B cell (primary cell): Measurements from ENCODE around the gene TMEM263. TPM values are rescaled to one million over a fixed set of nuclear protein-coding genes. Genes with fewer than 3 reads are reported as not detected.

Experiments
- ATAC-seq: fragments of 200-7000 bp; cut with Tn5 transposase; one replicate; pipeline ENCODE4 v1.10.0; 2021; ENCODE audit warnings: low read depth, mild to moderate bottlenecking, moderate number of reproducible peaks, moderate library complexity
- CTCF ChIA-PET: fragments of 350-600 bp; sonication (Branson Sonifier 250); formaldehyde crosslinking; loops from one replicate; lab custom pipeline; 2021; ENCODE audit warnings: antibody characterized with exemption, inconsistent platforms; lab: Charles Lee
- POLR2A ChIA-PET: fragments of 350-600 bp; sonication (Branson Sonifier 250); formaldehyde crosslinking; loops from one replicate; lab custom pipeline; 2021; ENCODE audit warnings: antibody characterized with exemption; lab: Charles Lee
- DNase-seq: peaks from one replicate; pipeline ENCODE4 v3.0.0; 2013
- H2AFZ ChIP-seq: 2 replicates; pipeline ENCODE4 v1.6.1; 2012; ENCODE audit warnings: mild to moderate bottlenecking, low read depth, low read length; ENCODE audit not compliant: insufficient read depth, poor library complexity, severe bottlenecking
- H3K27ac ChIP-seq, 2 donors: 1 replicate in 1 of 2; 2 replicates in 1 of 2; pipeline ENCODE4 v1.5.1; 2012 to 2013; ENCODE audit warnings: low read length in 2 of 2, mild to moderate bottlenecking in 2 of 2, moderate library complexity in 1 of 2
- H3K27me3 ChIP-seq, 4 experiments: fragments of 200-600 bp in 1 of 4; sonication (generic) in 1 of 4; replicated peaks in 1 of 4; 1 replicate in 2 of 4; 2 replicates in 2 of 4; pipeline versions ENCODE4 v1.6.1 to v1.7.0; 2013 to 2016; ENCODE audit warnings: low read length in 3 of 4, mild to moderate bottlenecking in 2 of 4, mixed read lengths in 1 of 4, moderate library complexity in 1 of 4; ENCODE audit not compliant: insufficient read depth in 4 of 4, control insufficient read depth in 3 of 4; ENCODE audit errors: control extremely low read depth in 1 of 4
- H3K36me3 ChIP-seq, 2 experiments: replicated peaks in 1 of 2; 1 replicate in 1 of 2; 2 replicates in 1 of 2; pipeline versions ENCODE4 v1.6.1 to v1.7.1; 2013; ENCODE audit warnings: low read length in 1 of 2; ENCODE audit not compliant: insufficient read depth in 2 of 2, control insufficient read depth in 1 of 2; ENCODE audit errors: control extremely low read depth in 1 of 2, extremely low read depth in 1 of 2
- H3K4me1 ChIP-seq, 2 donors: fragments of 200-600 bp in 1 of 2; sonication (generic) in 1 of 2; 1 replicate in 1 of 2; 2 replicates in 1 of 2; pipeline versions ENCODE4 v1.5.1 to v1.6.1; 2013 to 2017; ENCODE audit warnings: low read length in 2 of 2; ENCODE audit not compliant: control insufficient read depth in 2 of 2, insufficient read depth in 2 of 2
- H3K4me2 ChIP-seq: replicated peaks from 2 replicates; pipeline ENCODE3; 2012; ENCODE audit warnings: mild to moderate bottlenecking, low read depth, low read length; ENCODE audit not compliant: poor library complexity, severe bottlenecking
- H3K4me3 ChIP-seq, 5 experiments: fragments of 200-600 bp in 1 of 5; sonication (generic) in 1 of 5; 1 replicate in 3 of 5; 2 replicates in 2 of 5; pipeline versions ENCODE4 v1.5.1 to v1.7.0; 2011 to 2016; ENCODE audit warnings: low read length in 4 of 5, mild to moderate bottlenecking in 4 of 5, low read depth in 2 of 5, control low read depth in 1 of 5, moderate library complexity in 1 of 5; ENCODE audit not compliant: insufficient read depth in 1 of 5; ENCODE audit errors: control extremely low read depth in 1 of 5, extremely low read depth in 1 of 5
- H3K79me2 ChIP-seq: fragments of 200-600 bp; sonication (generic); one replicate; pipeline ENCODE4 v1.6.0; 2016; ENCODE audit warnings: low read length; ENCODE audit not compliant: control insufficient read depth, insufficient read depth
- H3K9ac ChIP-seq: fragments of 200-600 bp; sonication (generic); 2 replicates; pipeline ENCODE4 v1.6.1; 2017; ENCODE audit warnings: mild to moderate bottlenecking, low read length, moderate library complexity
- H3K9me3 ChIP-seq, 3 donors: one replicate each; pipeline versions ENCODE4 v1.6.1 to v1.7.1; 2013; ENCODE audit warnings: low read length in 2 of 3; ENCODE audit not compliant: control insufficient read depth in 2 of 3, insufficient read depth in 1 of 3; ENCODE audit errors: control extremely low read depth in 1 of 3
- H4K20me1 ChIP-seq: 2 replicates; pipeline ENCODE4 v1.6.0; 2012; ENCODE audit warnings: mild to moderate bottlenecking, low read length; ENCODE audit not compliant: insufficient read depth, control insufficient read depth, poor library complexity, severe bottlenecking
- H3K27ac Mint-ChIP-seq: one replicate; pipeline ENCODE4 v1.8.0; 2021; ENCODE audit warnings: mixed read lengths
- H3K27me3 Mint-ChIP-seq: one replicate; pipeline ENCODE4 v1.8.0; 2021; ENCODE audit warnings: mixed read lengths
- H3K4me1 Mint-ChIP-seq: one replicate; pipeline ENCODE4 v1.8.0; 2021; ENCODE audit warnings: mixed read lengths
- H3K4me3 Mint-ChIP-seq: one replicate; pipeline ENCODE4 v1.8.0; 2021; ENCODE audit warnings: mixed read lengths
- H3K9me3 Mint-ChIP-seq: one replicate; pipeline ENCODE4 v1.8.0; 2022; ENCODE audit warnings: mixed read lengths; ENCODE audit not compliant: insufficient read depth
- EZH2 ChIP-seq: IDR thresholded peaks from 2 replicates; pipeline ENCODE4 v1.6.1; 2012; ENCODE audit warnings: borderline replicate concordance, low read depth, mild to moderate bottlenecking, moderate library complexity, low read length; ENCODE audit not compliant: insufficient read depth, poor library complexity, severe bottlenecking
- WGBS: methylation state at CpG from one replicate; pipeline ENCODE4 v1.1.5; 2013; ENCODE audit warnings: missing lambda C conversion rate; ENCODE audit not compliant: insufficient coverage; 5-methylcytosine and 5-hydroxymethylcytosine counted together
- intact Hi-C: fragments of 100-400 bp; cut with micrococcal nuclease; formaldehyde crosslinking; loops from one replicate; pipeline ENCODE4 v1.10.0; 2022
- polyA plus RNA-seq: library from polyadenylated mRNA; depleted of rRNA; stranded (reverse); fragments of >200 nt; gene quantifications from 2 replicates; pipeline ENCODE4 v1.2.3, GENCODE V29; 2012
- total RNA-seq, 2 donors: library from RNA; stranded (reverse); fragments of 120-200 nt in 1 of 2; gene quantifications; 1 replicate in 1 of 2; 2 replicates in 1 of 2; pipeline versions ENCODE4 v1.2.3 to v1.2.4, GENCODE V29; 2013 to 2022
- TF ChIP-seq, protein P1 (sequence below): fragments of 200-600 bp; IDR thresholded peaks from one replicate; pipeline ENCODE4 v1.8.0; 2022; ENCODE audit warnings: antibody characterized with exemption, mild to moderate bottlenecking

Gene TMEM263
- total and polyA plus RNA-seq, 2 donors (not counting 1 experiment from before 2014, with no cell fraction given): 4.8 to 23.5 TPM

DNA sequence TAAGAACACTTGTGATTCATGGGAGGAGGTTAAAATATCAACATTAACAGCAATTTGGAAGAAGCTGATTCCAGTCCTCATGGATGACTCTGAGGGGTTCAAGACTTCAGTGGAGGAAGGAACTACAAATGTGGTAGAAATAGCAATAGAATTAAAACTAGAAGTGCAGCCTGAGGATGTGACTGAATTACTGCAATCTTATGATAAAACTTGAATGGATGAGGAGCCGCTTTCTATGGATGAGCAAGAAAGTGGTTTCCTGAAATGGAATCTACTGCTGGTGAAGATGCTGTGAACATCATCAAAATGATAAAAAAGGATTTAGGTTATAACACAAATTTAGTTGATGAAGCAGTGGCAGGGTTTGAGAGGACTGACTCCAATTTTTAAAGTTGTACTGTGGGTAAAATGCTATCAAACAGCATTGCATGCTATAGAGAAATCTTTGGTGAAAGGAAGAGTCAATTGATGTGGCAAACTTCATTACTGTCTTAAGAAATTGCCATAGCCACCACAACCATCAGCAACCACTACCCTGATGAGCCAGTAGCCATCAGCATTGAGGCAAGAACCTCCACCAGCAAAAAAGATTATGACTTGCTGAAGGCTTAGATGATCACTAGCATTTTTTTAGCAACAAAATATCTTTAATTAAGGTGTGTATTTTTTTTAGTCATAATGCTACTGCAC lies 57.2 kb downstream of the TMEM263 start:
- no peak for ATAC-seq
- no peaks in the 10 kb centered on the region for H3K9me3 Mint-ChIP-seq
- Histone ChIP-seq H3K79me2 (no peaks in the 10 kb centered on the region), H3K4me3 (no peak overlapping the region), H3K9ac (no peak overlapping the region), H3K27me3 (no peaks in the 10 kb centered on the region), H2AFZ (no peak overlapping the region), H3K4me2 (no peak overlapping the region), H4K20me1 (no peaks in the 10 kb centered on the region), H3K36me3 (no peaks in the 10 kb centered on the region), H3K27ac (no peak overlapping the region), H3K4me1 (no peaks in the 10 kb centered on the region), H3K9me3 (no peaks in the 10 kb centered on the region)
- no peak overlapping the region for H3K4me3 Mint-ChIP-seq
- no peak for DNase-seq
- ChIA-PET CTCF (no interaction called here), POLR2A (no interaction called here)
- no peak overlapping the region for H3K27ac Mint-ChIP-seq
- intact Hi-C loops: no loop called here
- H3K27me3 Mint-ChIP-seq: no peaks in the 10 kb centered on the region
- 100% methylated on average over 1 of the region's 1 CpG for WGBS
- no peaks in the 10 kb centered on the region for H3K4me1 Mint-ChIP-seq
- TF ChIP-seq EZH2: no peak
- TF ChIP-seq, protein P1, sequence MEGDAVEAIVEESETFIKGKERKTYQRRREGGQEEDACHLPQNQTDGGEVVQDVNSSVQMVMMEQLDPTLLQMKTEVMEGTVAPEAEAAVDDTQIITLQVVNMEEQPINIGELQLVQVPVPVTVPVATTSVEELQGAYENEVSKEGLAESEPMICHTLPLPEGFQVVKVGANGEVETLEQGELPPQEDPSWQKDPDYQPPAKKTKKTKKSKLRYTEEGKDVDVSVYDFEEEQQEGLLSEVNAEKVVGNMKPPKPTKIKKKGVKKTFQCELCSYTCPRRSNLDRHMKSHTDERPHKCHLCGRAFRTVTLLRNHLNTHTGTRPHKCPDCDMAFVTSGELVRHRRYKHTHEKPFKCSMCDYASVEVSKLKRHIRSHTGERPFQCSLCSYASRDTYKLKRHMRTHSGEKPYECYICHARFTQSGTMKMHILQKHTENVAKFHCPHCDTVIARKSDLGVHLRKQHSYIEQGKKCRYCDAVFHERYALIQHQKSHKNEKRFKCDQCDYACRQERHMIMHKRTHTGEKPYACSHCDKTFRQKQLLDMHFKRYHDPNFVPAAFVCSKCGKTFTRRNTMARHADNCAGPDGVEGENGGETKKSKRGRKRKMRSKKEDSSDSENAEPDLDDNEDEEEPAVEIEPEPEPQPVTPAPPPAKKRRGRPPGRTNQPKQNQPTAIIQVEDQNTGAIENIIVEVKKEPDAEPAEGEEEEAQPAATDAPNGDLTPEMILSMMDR: no peak

DNA sequence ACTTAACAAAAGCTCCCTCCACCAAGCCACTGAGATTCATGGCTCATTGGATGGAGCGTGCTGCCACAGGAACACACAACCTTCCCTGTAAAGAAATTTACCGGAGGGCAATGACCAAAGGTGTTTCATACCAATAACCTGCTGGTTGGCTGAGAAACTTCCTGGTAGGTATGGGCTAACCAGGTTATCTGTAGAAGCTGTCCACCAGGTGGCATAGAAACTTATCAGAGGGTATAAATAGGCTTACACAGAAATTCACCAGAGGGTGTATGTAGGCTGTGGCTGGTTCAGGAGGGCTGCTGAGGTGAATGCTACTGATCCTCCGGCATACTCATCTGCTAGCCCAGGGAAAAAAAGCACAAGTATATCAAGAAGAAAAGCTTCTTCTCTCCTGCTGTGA lies 58.3 kb downstream of the TMEM263 start:
- no peaks in the 10 kb centered on the region for H3K79me2 ChIP-seq
- no peak overlapping the region for H3K9ac ChIP-seq
- Mint-ChIP-seq H3K4me3 (no peak overlapping the region), H3K4me1 (no peaks in the 10 kb centered on the region), H3K27ac (no peak overlapping the region), H3K9me3 (no peaks in the 10 kb centered on the region), H3K27me3 (no peaks in the 10 kb centered on the region)
- ATAC-seq (no peak), DNase-seq (peak; percentile 11)
- CTCF ChIA-PET: no interaction called here
- no peak overlapping the region for H2AFZ ChIP-seq
- 100% methylated on average over 2 of the region's 3 CpGs for WGBS
- no peaks in the 10 kb centered on the region for H3K9me3 ChIP-seq
- intact Hi-C loops: no loop called here
- no peaks in the 10 kb centered on the region for H4K20me1 ChIP-seq
- no peak overlapping the region for H3K4me3 ChIP-seq
- POLR2A ChIA-PET: no interaction called here
- TF ChIP-seq, protein P1: no peak
- no peak for TF ChIP-seq EZH2
- no peak overlapping the region for H3K4me2 ChIP-seq
- no peaks in the 10 kb centered on the region for H3K36me3 ChIP-seq
- H3K27ac ChIP-seq: no peak overlapping the region
- no peaks in the 10 kb centered on the region for H3K4me1 ChIP-seq
- no peaks in the 10 kb centered on the region for H3K27me3 ChIP-seq
